Adrenal gland (tissue), 12 donors: ENCODE results near the gene RNASE9. TPM values are rescaled to one million over a fixed set of nuclear protein-coding genes. Genes with fewer than 3 reads are reported as not detected.

Source experiments
- DNase-seq, 7 donors: peaks; one replicate each; pipeline ENCODE4 v3.0.0-alpha.2; 2019 to 2020
- H3K27ac ChIP-seq, 5 donors: fragments of 200-600 bp; sonication (generic) in 4 of 5; 1 replicate in 3 of 5; 2 replicates in 2 of 5; pipeline versions ENCODE4 v1.5.1 to v1.8.0; 2016 to 2020; ENCODE audit warnings: mild to moderate bottlenecking in 1 of 5
- H3K27me3 ChIP-seq: fragments of 200-600 bp; 2 replicates; pipeline ENCODE4 v1.8.0; 2021
- H3K36me3 ChIP-seq, 2 donors: fragments of 200-600 bp; replicated peaks in 1 of 2; 1 replicate in 1 of 2; 2 replicates in 1 of 2; pipeline versions ENCODE4 v1.5.1 to v1.8.0; 2018 to 2022
- H3K4me1 ChIP-seq, 2 donors: fragments of 200-600 bp; replicated peaks in 1 of 2; 1 replicate in 1 of 2; 2 replicates in 1 of 2; pipeline versions ENCODE4 v1.5.1 to v1.8.0; 2018 to 2021
- H3K4me3 ChIP-seq, 4 donors: fragments of 200-600 bp; sonication (generic) in 3 of 4; one replicate each; pipeline ENCODE4 v1.5.1; 2016 to 2018
- H3K9me3 ChIP-seq, 3 donors: fragments of 200-600 bp; sonication (generic) in 1 of 3; replicated peaks in 1 of 3; 1 replicate in 2 of 3; 2 replicates in 1 of 3; pipeline versions ENCODE4 v1.5.1 to v1.8.0; 2016 to 2021
- POLR2A ChIP-seq, 2 donors: fragments of 450-650 bp; IDR thresholded peaks; one replicate each; pipeline ENCODE4 v1.6.1; 2017; ENCODE audit warnings: antibody characterized with exemption in 2 of 2, mild to moderate bottlenecking in 2 of 2, moderate library complexity in 1 of 2
- WGBS, 4 donors: extraction: QIAGEN DNeasy Blood & Tissue Kit in 2 of 4; methylation state at CpG; one replicate each; pipeline versions ENCODE4 v1.1.5 to v1.1.7; 2013 to 2017; 5-methylcytosine and 5-hydroxymethylcytosine counted together
- intact Hi-C, 2 donors: fragments of 100-400 bp; cut with DNase I; formaldehyde crosslinking; loops; one replicate each; pipeline versions ENCODE4 v1.14.1 to v1.15.0; 2022 to 2023
- polyA plus RNA-seq, 3 donors: library from polyadenylated mRNA; stranded (reverse); fragments of 200-250 nt in 2 of 3; fragments of 350-450 nt in 1 of 3; fragmentation: Illumina TruSeq in 1 of 3; extraction: RNeasy Lipid Tissue Mini Kit (QIAGEN cat#74804) in 1 of 3; gene quantifications; one replicate each; pipeline ENCODE4 v1.2.3, GENCODE V29; 2013 to 2014
- total RNA-seq, 9 donors: library from RNA; depleted of rRNA in 4 of 9; stranded (reverse); fragments of >200 nt in 4 of 9; fragments of 120-200 nt in 1 of 9; fragmentation: NEBNext Ultra II Directional in 1 of 9; extraction: Animal tissue kit (Norgen Biotek cat#: 25700) in 1 of 9; gene quantifications; one replicate each; pipeline versions ENCODE4 v1.1.0 to v1.2.4, GENCODE V29; 2013 to 2023
- TF ChIP-seq, protein P1 (sequence below), 6 experiments: fragments of 450-650 bp in 4 of 6; fragments of 200-600 bp in 2 of 6; sonication (generic) in 1 of 6; IDR thresholded peaks; 1 replicate in 5 of 6; 2 replicates in 1 of 6; pipeline versions ENCODE4 v1.5.1 to v1.8.0; 2016 to 2021; ENCODE audit warnings: antibody characterized with exemption in 6 of 6, mild to moderate bottlenecking in 2 of 6, moderate library complexity in 1 of 6
- donor health status: healthy with polysubstance abuse.
- donor health status: Bipolar disorder and iron deficiency.
- donor health status: DM: yes; HTN: yes; CAD: no.
- donor health status: DM: no; HTN: no; CAD: no.
- donor health status: DM: no; HTN: no; CAD: no.
- donor health status: DM: yes; HTN: yes; CAD: no.

Gene RNASE9
- total and polyA plus RNA-seq, 12 donors, result not detected

DNA sequence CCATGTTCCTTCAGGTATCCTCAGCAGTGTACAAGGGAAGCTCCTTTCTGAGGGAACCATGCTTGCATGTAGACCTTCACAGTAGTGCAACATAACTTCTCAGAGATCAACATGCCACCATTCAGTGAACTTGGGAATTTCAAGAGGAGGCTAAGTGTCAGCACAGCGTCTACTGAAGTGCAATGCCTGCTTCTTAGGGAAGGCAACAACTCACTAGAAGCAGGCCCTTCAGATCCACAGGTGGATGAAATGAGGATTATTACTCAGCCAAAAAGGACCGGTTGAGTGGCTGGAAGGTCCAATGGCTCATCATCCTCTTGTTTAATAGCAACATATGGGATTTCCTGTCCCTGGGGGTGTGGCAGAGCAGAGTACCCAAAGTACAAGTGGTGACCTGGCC lies 36.8 kb downstream of the RNASE9 start:
- Histone ChIP-seq H3K4me3 (no peak overlapping the region), H3K9me3 (no peaks in the 10 kb centered on the region), H3K4me1 (no peaks in the 10 kb centered on the region), H3K27ac (no peak overlapping the region), H3K27me3 (no peaks in the 10 kb centered on the region), H3K36me3 (no peaks in the 10 kb centered on the region)
- no peak for DNase-seq
- intact Hi-C loops, result loop anchor here in 1 of 2 donors (10.0 kb wide), 1 partner anchor 81 kb away; no protein-coding TSS in a partner anchor
- 84 to 90% (median 87%) methylated on average over 2 of the region's 2 CpGs for WGBS, 4 donors
- TF ChIP-seq, protein P1, sequence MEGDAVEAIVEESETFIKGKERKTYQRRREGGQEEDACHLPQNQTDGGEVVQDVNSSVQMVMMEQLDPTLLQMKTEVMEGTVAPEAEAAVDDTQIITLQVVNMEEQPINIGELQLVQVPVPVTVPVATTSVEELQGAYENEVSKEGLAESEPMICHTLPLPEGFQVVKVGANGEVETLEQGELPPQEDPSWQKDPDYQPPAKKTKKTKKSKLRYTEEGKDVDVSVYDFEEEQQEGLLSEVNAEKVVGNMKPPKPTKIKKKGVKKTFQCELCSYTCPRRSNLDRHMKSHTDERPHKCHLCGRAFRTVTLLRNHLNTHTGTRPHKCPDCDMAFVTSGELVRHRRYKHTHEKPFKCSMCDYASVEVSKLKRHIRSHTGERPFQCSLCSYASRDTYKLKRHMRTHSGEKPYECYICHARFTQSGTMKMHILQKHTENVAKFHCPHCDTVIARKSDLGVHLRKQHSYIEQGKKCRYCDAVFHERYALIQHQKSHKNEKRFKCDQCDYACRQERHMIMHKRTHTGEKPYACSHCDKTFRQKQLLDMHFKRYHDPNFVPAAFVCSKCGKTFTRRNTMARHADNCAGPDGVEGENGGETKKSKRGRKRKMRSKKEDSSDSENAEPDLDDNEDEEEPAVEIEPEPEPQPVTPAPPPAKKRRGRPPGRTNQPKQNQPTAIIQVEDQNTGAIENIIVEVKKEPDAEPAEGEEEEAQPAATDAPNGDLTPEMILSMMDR (IDR thresholded peaks at IDR 0.05), result no peak
- TF ChIP-seq POLR2A (IDR thresholded peaks at IDR 0.05), result no peak

DNA sequence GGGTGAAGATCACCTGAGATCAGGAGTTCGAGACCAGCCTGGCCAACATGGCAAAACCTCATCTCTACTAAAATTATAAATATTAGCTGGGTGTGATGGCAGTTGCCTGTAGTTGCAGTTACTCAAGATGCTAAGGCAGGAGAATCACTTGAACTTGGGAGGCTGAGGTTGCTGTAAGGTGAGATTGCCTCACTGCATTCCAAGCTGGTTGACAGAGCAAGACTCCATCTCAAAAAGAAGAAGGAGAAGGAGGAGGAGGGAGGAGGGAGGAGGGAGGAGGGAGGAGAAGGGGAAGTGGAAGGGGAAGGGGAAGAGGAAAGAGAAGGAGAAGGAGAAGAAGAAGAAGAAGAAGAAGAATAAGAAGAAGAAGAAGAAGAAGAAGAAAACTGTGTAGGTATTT lies 38.5 kb downstream of the RNASE9 start:
- no peak for DNase-seq
- H3K4me3 ChIP-seq, result no peak overlapping the region
- H3K27me3 ChIP-seq, result no peaks in the 10 kb centered on the region
- TF ChIP-seq, protein P1 (IDR thresholded peaks at IDR 0.05), result no peak
- TF ChIP-seq POLR2A (IDR thresholded peaks at IDR 0.05), result no peak
- H3K36me3 ChIP-seq, result no peaks in the 10 kb centered on the region
- WGBS, 4 donors, result 46 to 81% (median 54%) methylated on average over 1 of the region's 1 CpG
- H3K27ac ChIP-seq, result no peak overlapping the region
- intact Hi-C loops, result loop anchor here in 1 of 2 donors (10.0 kb wide), 1 partner anchor 82 kb away; no protein-coding TSS in a partner anchor
- no peaks in the 10 kb centered on the region for H3K9me3 ChIP-seq
- no peaks in the 10 kb centered on the region for H3K4me1 ChIP-seq

DNA sequence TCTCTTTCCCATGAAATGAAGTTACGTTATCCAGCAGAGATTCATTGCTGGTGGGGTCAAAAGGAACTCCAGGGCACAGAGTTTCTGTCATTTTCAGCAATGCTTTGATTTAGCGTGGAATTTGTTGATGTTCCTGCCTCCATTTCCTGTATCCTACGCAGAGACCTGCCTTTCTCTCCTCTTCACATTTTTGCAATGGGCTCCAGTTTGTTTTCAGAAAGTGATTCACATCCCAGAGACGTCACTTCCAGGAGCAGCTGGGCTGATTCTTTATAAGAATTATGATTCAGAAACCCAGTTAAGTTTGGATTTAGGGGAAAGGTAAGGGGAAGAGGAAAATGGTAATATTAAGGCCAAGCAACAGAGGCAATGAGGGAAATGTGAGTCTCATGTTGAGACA lies 43.9 kb downstream of the RNASE9 start:
- H3K4me1 ChIP-seq, result no peaks in the 10 kb centered on the region
- 31 to 53% (median 49%) methylated on average over 4 of the region's 4 CpGs for WGBS, 4 donors
- no peaks in the 10 kb centered on the region for H3K9me3 ChIP-seq
- TF ChIP-seq, protein P1 (IDR thresholded peaks at IDR 0.05), result no peak
- TF ChIP-seq POLR2A (IDR thresholded peaks at IDR 0.05), result no peak
- H3K36me3 ChIP-seq, result no peaks in the 10 kb centered on the region
- peaks cover 4% of the 10 kb centered on the region for H3K27me3 ChIP-seq
- intact Hi-C loops, result no loop called here
- H3K4me3 ChIP-seq, result no peak overlapping the region
- peak in 1 of 7 donors; percentile 2 for DNase-seq
- no peak overlapping the region for H3K27ac ChIP-seq

DNA sequence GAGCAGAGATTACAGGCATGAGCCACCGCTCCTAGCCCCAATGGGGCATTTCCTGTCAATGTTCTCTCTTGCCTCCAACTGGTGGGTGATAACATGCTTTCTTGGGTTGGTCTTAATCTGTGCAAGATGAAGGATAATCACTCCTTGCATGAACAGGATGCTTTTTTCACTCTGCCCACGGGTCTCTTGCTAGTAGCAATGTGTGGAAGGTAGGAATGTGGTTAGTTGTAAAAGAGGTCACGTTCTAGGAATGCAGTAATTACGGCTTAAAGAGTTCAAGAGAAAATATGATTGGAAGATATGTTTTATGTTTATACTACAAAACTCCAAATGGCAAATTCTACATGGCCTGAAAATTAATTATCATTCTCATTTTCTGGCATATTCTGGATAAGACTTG lies 45.0 kb downstream of the RNASE9 start:
- no peaks in the 10 kb centered on the region for H3K9me3 ChIP-seq
- TF ChIP-seq, protein P1 (IDR thresholded peaks at IDR 0.05), result no peak
- TF ChIP-seq POLR2A (IDR thresholded peaks at IDR 0.05), result no peak
- peaks cover 4% of the 10 kb centered on the region for H3K27me3 ChIP-seq
- no peak for DNase-seq
- H3K4me1 ChIP-seq, result no peaks in the 10 kb centered on the region
- H3K36me3 ChIP-seq, result no peaks in the 10 kb centered on the region
- intact Hi-C loops, result no loop called here
- no peak overlapping the region for H3K27ac ChIP-seq
- no peak overlapping the region for H3K4me3 ChIP-seq
- WGBS, 4 donors, result 59 to 75% (median 68%) methylated on average over 4 of the region's 4 CpGs
